Keratinocyte (primary cell): Measurements from ENCODE around the gene SCN9A. TPM values are rescaled to one million over a fixed set of nuclear protein-coding genes. Genes with fewer than 3 reads are reported as not detected.

Source experiments
- DNase-seq: peaks from one replicate; pipeline ENCODE4 v3.0.0-alpha.2; 2011; ENCODE audit warnings: low read depth, missing footprints, low spot score
- FAIRE-seq: peaks from 2 replicates; lab custom pipeline; 2011; peaks lifted over from hg19 to GRCh38; lab: Jason Lieb, UNC
- H2AFZ ChIP-seq: 2 replicates; pipeline ENCODE4 v1.6.0; 2012; ENCODE audit warnings: low read length, control low read depth, inconsistent platforms; ENCODE audit not compliant: control insufficient read depth
- H3K27ac ChIP-seq: 2 replicates; pipeline ENCODE4 v1.5.1; 2011; ENCODE audit warnings: low read length; ENCODE audit not compliant: control insufficient read depth, insufficient read depth
- H3K27me3 ChIP-seq: 3 replicates; pipeline ENCODE4 v1.6.0; 2011; ENCODE audit warnings: low read length; ENCODE audit not compliant: control insufficient read depth, insufficient read depth; ENCODE audit errors: extremely low read depth
- H3K36me3 ChIP-seq, 2 experiments: 2 replicates in 1 of 2; 3 replicates in 1 of 2; pipeline ENCODE4 v1.5.1; 2011; ENCODE audit warnings: low read length in 2 of 2, mild to moderate bottlenecking in 1 of 2; ENCODE audit not compliant: control insufficient read depth in 2 of 2, insufficient read depth in 2 of 2; ENCODE audit errors: extremely low read depth in 1 of 2
- H3K4me1 ChIP-seq: 3 replicates; pipeline ENCODE4 v1.5.1; 2011; ENCODE audit warnings: low read length; ENCODE audit not compliant: control insufficient read depth, insufficient read depth; ENCODE audit errors: extremely low read depth
- H3K4me2 ChIP-seq: 3 replicates; pipeline ENCODE4 v1.6.0; 2011; ENCODE audit warnings: low read depth, low read length; ENCODE audit not compliant: control insufficient read depth, insufficient read depth; ENCODE audit errors: extremely low read depth
- H3K4me3 ChIP-seq, 3 experiments: fragments of 200-600 bp in 1 of 3; sonication (generic) in 1 of 3; 2 replicates in 2 of 3; 3 replicates in 1 of 3; pipeline ENCODE4 v1.5.1; 2011 to 2016; ENCODE audit warnings: low read length in 3 of 3, mild to moderate bottlenecking in 3 of 3, control low read depth in 2 of 3, inconsistent platforms in 1 of 3, low read depth in 1 of 3, mixed read lengths in 1 of 3, mixed run types in 1 of 3, moderate library complexity in 1 of 3; ENCODE audit not compliant: control insufficient read depth in 2 of 3, insufficient read depth in 2 of 3; ENCODE audit errors: extremely low read depth in 1 of 3
- H3K79me2 ChIP-seq: 2 replicates; pipeline ENCODE4 v1.6.0; 2012; ENCODE audit warnings: low read length; ENCODE audit not compliant: control insufficient read depth, insufficient read depth
- H3K9ac ChIP-seq: 3 replicates; pipeline ENCODE4 v1.6.0; 2011; ENCODE audit warnings: low read length; ENCODE audit not compliant: control insufficient read depth, insufficient read depth; ENCODE audit errors: extremely low read depth
- H3K9me1 ChIP-seq: 3 replicates; pipeline ENCODE4 v1.6.0; 2011; ENCODE audit warnings: low read length; ENCODE audit not compliant: control insufficient read depth, insufficient read depth; ENCODE audit errors: extremely low read depth
- H3K9me3 ChIP-seq: 2 replicates; pipeline ENCODE4 v1.5.1; 2012; ENCODE audit warnings: low read depth, low read length; ENCODE audit not compliant: control insufficient read depth
- H4K20me1 ChIP-seq: 3 replicates; pipeline ENCODE4 v1.6.0; 2011; ENCODE audit warnings: low read length; ENCODE audit not compliant: control insufficient read depth, insufficient read depth; ENCODE audit errors: extremely low read depth
- EZH2 ChIP-seq: IDR thresholded peaks from one replicate; pipeline ENCODE4 v1.6.1; 2012; ENCODE audit warnings: inconsistent platforms, mild to moderate bottlenecking, low read length, moderate library complexity
- dilution Hi-C: fragments of 300-500 bp; cut with MboI; formaldehyde crosslinking; loops from one replicate; pipeline ENCODE4 v1.7.0; 2020; ENCODE audit warnings: low sequenced_read_pairs; ENCODE audit not compliant: extremely low pct_ligation_motif_present
- polyA plus RNA-seq, 5 experiments: library from polyadenylated mRNA; depleted of rRNA in 3 of 5; stranded (reverse) in 3 of 5; stranded (forward) in 1 of 5; unstranded in 1 of 5; fragments of >200 nt; gene quantifications; 1 replicate in 1 of 5; 2 replicates in 3 of 5; 3 replicates in 1 of 5; pipeline versions ENCODE4 v1.2.1 to v1.2.3, GENCODE V29; 2011 to 2012; ENCODE audit warnings: missing spikeins in 2 of 5, low read depth in 1 of 5, low replicate concordance in 1 of 5
- TF ChIP-seq, protein P1 (sequence below), 3 experiments: IDR thresholded peaks in 1 of 3; conservative IDR thresholded peaks in 1 of 3; optimal IDR thresholded peaks in 1 of 3; 2 replicates in 2 of 3; 3 replicates in 1 of 3; pipeline versions ENCODE3 to v1.5.1; 2011; ENCODE audit warnings: low read length in 3 of 3, mild to moderate bottlenecking in 3 of 3, moderate library complexity in 2 of 3, control low read depth in 1 of 3, inconsistent platforms in 1 of 3; ENCODE audit not compliant: insufficient read depth in 2 of 3; ENCODE audit errors: extremely low read depth in 1 of 3

Gene SCN9A
- polyA plus RNA-seq, 1 donor (not counting 4 experiments of a cell fraction or from before 2014, with no cell fraction given) = 0.10 TPM

DNA sequence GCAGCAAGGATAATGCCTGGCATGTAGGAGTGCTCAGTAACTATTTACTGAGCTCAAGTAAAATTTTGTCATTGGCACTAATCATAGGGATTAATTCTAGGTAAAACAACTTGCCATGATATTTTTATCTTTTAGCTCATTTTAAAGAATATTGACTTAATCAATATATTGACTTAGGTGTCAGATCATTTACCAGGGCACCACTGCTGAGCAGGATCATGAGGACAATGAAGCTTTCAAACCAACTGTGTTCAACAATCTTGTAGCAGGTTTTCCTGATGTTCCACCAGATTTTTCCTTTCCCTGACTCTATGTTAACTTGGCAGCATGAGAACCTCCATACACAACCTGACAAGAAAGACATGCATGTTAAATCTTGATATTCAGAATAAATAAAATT is 133.4 kb downstream of the SCN9A start:
- DNase-seq (no peak), FAIRE-seq (no peak)
- no peak overlapping the region for H3K4me3 ChIP-seq
- dilution Hi-C loops = no loop called here
- H3K9ac ChIP-seq = no peak overlapping the region
- H3K4me2 ChIP-seq = no peak overlapping the region
- no peak overlapping the region for H2AFZ ChIP-seq
- H3K79me2 ChIP-seq = no peaks in the 10 kb centered on the region
- H4K20me1 ChIP-seq = no peaks in the 10 kb centered on the region
- H3K36me3 ChIP-seq = no peaks in the 10 kb centered on the region
- H3K4me1 ChIP-seq = peaks cover 4% of the 10 kb centered on the region
- no peaks in the 10 kb centered on the region for H3K9me3 ChIP-seq
- no peaks in the 10 kb centered on the region for H3K9me1 ChIP-seq
- no peaks in the 10 kb centered on the region for H3K27me3 ChIP-seq
- no peak for TF ChIP-seq EZH2
- TF ChIP-seq, protein P1, sequence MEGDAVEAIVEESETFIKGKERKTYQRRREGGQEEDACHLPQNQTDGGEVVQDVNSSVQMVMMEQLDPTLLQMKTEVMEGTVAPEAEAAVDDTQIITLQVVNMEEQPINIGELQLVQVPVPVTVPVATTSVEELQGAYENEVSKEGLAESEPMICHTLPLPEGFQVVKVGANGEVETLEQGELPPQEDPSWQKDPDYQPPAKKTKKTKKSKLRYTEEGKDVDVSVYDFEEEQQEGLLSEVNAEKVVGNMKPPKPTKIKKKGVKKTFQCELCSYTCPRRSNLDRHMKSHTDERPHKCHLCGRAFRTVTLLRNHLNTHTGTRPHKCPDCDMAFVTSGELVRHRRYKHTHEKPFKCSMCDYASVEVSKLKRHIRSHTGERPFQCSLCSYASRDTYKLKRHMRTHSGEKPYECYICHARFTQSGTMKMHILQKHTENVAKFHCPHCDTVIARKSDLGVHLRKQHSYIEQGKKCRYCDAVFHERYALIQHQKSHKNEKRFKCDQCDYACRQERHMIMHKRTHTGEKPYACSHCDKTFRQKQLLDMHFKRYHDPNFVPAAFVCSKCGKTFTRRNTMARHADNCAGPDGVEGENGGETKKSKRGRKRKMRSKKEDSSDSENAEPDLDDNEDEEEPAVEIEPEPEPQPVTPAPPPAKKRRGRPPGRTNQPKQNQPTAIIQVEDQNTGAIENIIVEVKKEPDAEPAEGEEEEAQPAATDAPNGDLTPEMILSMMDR (optimal IDR thresholded peaks at IDR 0.05 in 1 of 3, IDR thresholded peaks at IDR 0.05 in 1 of 3, conservative IDR thresholded peaks at IDR 0.05 in 1 of 3; ENCODE audit: extremely low read depth in 1 of 3, insufficient read depth in 2 of 3, low read length in 3 of 3) = no peak
- H3K27ac ChIP-seq = no peak overlapping the region

DNA sequence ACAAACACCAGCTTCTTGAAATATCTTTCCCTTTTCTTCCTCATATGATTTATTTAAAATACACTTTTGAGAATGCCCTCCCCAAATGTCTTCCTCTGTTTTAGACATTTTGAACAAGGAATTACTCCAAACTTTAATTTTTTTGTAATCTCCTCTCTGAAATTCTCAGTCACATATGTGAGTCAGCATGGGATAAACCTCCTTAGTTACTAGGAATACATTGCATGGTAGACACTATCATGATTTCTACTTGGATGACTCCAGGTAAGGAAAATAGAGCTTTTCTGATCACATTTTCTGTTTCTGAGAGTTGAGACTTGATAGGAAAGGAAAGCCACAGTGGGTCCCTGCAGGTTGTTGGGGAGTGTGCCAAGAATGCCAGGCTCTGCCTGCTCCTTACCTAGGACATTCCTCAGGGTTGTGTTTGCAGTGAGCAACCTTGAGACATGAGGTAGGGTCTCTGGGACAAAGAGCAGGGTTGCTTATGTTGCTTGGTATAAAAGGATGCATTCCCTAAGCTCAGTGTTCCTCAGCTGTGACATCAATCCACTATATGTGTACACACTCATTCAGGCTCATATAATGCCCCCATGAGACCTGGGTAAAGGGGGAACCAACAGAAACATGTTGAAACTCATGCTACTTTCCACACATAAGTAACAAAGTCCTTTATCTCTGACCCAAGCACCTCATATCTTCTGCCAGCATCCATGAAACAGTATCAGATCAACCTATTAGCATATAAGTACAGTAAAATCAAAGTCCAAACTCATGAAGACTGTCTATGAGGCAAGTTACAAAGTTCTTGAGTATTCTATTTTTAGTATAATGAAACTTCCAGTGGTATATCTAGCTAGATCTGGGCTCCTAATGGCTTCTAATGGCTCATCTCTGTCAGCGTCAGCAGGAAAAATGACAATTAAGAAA is 135.1 kb downstream of the SCN9A start:
- FAIRE-seq = no peak
- Histone ChIP-seq H3K9ac (no peak overlapping the region), H3K36me3 (no peaks in the 10 kb centered on the region), H4K20me1 (no peaks in the 10 kb centered on the region), H3K4me2 (no peak overlapping the region), H3K27ac (peak overlapping the region; percentile 69), H3K4me3 (no peak overlapping the region), H3K79me2 (no peaks in the 10 kb centered on the region), H3K9me3 (no peaks in the 10 kb centered on the region), H3K27me3 (no peaks in the 10 kb centered on the region), H3K4me1 (peaks cover 4% of the 10 kb centered on the region), H3K9me1 (no peaks in the 10 kb centered on the region), H2AFZ (no peak overlapping the region)
- dilution Hi-C loops = no loop called here
- DNase-seq = no peak
- TF ChIP-seq, protein P1 (optimal IDR thresholded peaks at IDR 0.05 in 1 of 3, IDR thresholded peaks at IDR 0.05 in 1 of 3, conservative IDR thresholded peaks at IDR 0.05 in 1 of 3; ENCODE audit: extremely low read depth in 1 of 3, insufficient read depth in 2 of 3, low read length in 3 of 3) = no peak
- no peak for TF ChIP-seq EZH2
